ENCODE data around the gene LOXL1. TPM values are rescaled to one million over a fixed set of nuclear protein-coding genes. Genes with fewer than 3 reads are reported as not detected.

LOXL1 gene
- total and polyA plus RNA-seq, 2 experiments from 2014 or later = 44.5 to 136 TPM

GRCh38 chr15:73996939-73997338 lies 70.7 kb downstream of the LOXL1 start:
- peaks cover 58% of the 10 kb centered on the region for H3K79me2 ChIP-seq
- WGBS (ENCODE audit: low lambda C conversion rate, missing lambda C conversion rate) = 91% methylated on average over 5 of the region's 5 CpGs
- H3K27me3 ChIP-seq = no peaks in the 10 kb centered on the region
- H3K9me3 ChIP-seq (ENCODE audit: low read depth) = no peaks in the 10 kb centered on the region
- no peaks in the 10 kb centered on the region for H3K36me3 ChIP-seq (replicated peaks; ENCODE audit: insufficient read depth, low read depth)
- H3K4me3 ChIP-seq = no peak overlapping the region
- no peaks in the 10 kb centered on the region for H3K9me2 ChIP-seq (replicated peaks; ENCODE audit: insufficient read depth)
- H4K20me1 ChIP-seq (ENCODE audit: insufficient read depth, poor library complexity, severe bottlenecking) = no peaks in the 10 kb centered on the region
- H3K27ac ChIP-seq = no peak overlapping the region
- H2AFZ ChIP-seq = no peak overlapping the region
- H3K4me2 ChIP-seq = peak overlapping the region; percentile 92
- no peak for TF ChIP-seq EZH2phosphoT487 (IDR thresholded peaks at IDR 0.05; ENCODE audit: low read depth, severe bottlenecking, unreplicated experiment)
- no peak for TF ChIP-seq CTCF (IDR thresholded peaks at IDR 0.05; ENCODE audit: poor library complexity)
- no peak for TF ChIP-seq EZH2 (IDR thresholded peaks at IDR 0.05; ENCODE audit: borderline replicate concordance)
- peaks cover 4% of the 10 kb centered on the region for H3K4me1 ChIP-seq (ENCODE audit: insufficient read depth)
- DNase-seq (ENCODE audit: low spot score) = no peak

GRCh38 chr15:73997986-73998385 lies 71.7 kb downstream of the LOXL1 start:
- 97% methylated on average over 27 of the region's 27 CpGs for WGBS (ENCODE audit: low lambda C conversion rate, missing lambda C conversion rate)
- H3K9me2 ChIP-seq (replicated peaks; ENCODE audit: insufficient read depth) = no peaks in the 10 kb centered on the region
- no peak overlapping the region for H2AFZ ChIP-seq
- TF ChIP-seq CTCF (IDR thresholded peaks at IDR 0.05; ENCODE audit: poor library complexity) (no peak), EZH2 (IDR thresholded peaks at IDR 0.05; ENCODE audit: borderline replicate concordance) (no peak), EZH2phosphoT487 (IDR thresholded peaks at IDR 0.05; ENCODE audit: low read depth, severe bottlenecking, unreplicated experiment) (no peak)
- no peaks in the 10 kb centered on the region for H4K20me1 ChIP-seq (ENCODE audit: insufficient read depth, poor library complexity, severe bottlenecking)
- no peak for DNase-seq (ENCODE audit: low spot score)
- no peak overlapping the region for H3K4me2 ChIP-seq
- H3K4me1 ChIP-seq (ENCODE audit: insufficient read depth) = peaks cover 4% of the 10 kb centered on the region
- no peaks in the 10 kb centered on the region for H3K27me3 ChIP-seq
- H3K27ac ChIP-seq = no peak overlapping the region
- H3K79me2 ChIP-seq = peaks cover 65% of the 10 kb centered on the region
- H3K4me3 ChIP-seq = no peak overlapping the region
- no peaks in the 10 kb centered on the region for H3K36me3 ChIP-seq (replicated peaks; ENCODE audit: insufficient read depth, low read depth)
- no peaks in the 10 kb centered on the region for H3K9me3 ChIP-seq (ENCODE audit: low read depth)

Other genes with a start within 250 kb of the LOXL1 start
- gene CD276, start 242.1 kb upstream of the LOXL1 start, total RNA-seq = 94.4 and 106 TPM in 2 replicates
- 178 and 222 TPM in 2 replicates for gene CD276, start 242.1 kb upstream of the LOXL1 start, polyA plus RNA-seq
- 1.3 and 3.3 TPM in 2 replicates for gene INSYN1, start 173.1 kb upstream of the LOXL1 start, total RNA-seq
- gene INSYN1, start 173.1 kb upstream of the LOXL1 start, polyA plus RNA-seq = 1.9 and 8.1 TPM in 2 replicates
- gene TBC1D21, start 52.9 kb upstream of the LOXL1 start, total RNA-seq = not detected in 2 replicates
- not detected in 2 replicates for gene TBC1D21, start 52.9 kb upstream of the LOXL1 start, polyA plus RNA-seq
- 10.3 and 14.2 TPM in 2 replicates for gene STOML1, start 65.8 kb downstream of the LOXL1 start, total RNA-seq
- 19.8 and 21.0 TPM in 2 replicates for gene STOML1, start 65.8 kb downstream of the LOXL1 start, polyA plus RNA-seq
- 9.7 and 15.7 TPM in 2 replicates for gene PML, start 68.3 kb downstream of the LOXL1 start, total RNA-seq
- 29.9 and 38.8 TPM in 2 replicates for gene PML, start 68.3 kb downstream of the LOXL1 start, polyA plus RNA-seq
- gene GOLGA6A, start 156.1 kb downstream of the LOXL1 start, total RNA-seq = not detected in 2 replicates
- gene GOLGA6A, start 156.1 kb downstream of the LOXL1 start, polyA plus RNA-seq = not detected in 2 replicates
- 1.7 TPM in 1 of 2 replicates, not detected in the other for gene ISLR2, start 204.1 kb downstream of the LOXL1 start, total RNA-seq
- gene ISLR2, start 204.1 kb downstream of the LOXL1 start, polyA plus RNA-seq = 0.13 TPM in 1 of 2 replicates, not detected in the other
- gene ISLR, start 247.2 kb downstream of the LOXL1 start, total RNA-seq = 31.4 and 36.4 TPM in 2 replicates
- 27.8 and 32.0 TPM in 2 replicates for gene ISLR, start 247.2 kb downstream of the LOXL1 start, polyA plus RNA-seq

Data from hepatocyte (in vitro differentiated cells).